BJ (cell line): ENCODE data around the gene OR8B12. TPM values are rescaled to one million over a fixed set of nuclear protein-coding genes. Genes with fewer than 3 reads are reported as not detected.

ENCODE experiments used
- CTCF ChIA-PET: fragments of 350-600 bp; formaldehyde crosslinking; extraction: SDS; loops from one replicate; lab custom pipeline; 2021; ENCODE audit warnings: antibody characterized with exemption, inconsistent platforms; lab: Yijun Ruan, JAX
- POLR2A ChIA-PET: fragments of 300-600 bp; sonication (Branson Sonifier 250); formaldehyde crosslinking; extraction: SDS; loops from one replicate; lab custom pipeline; 2021; ENCODE audit warnings: antibody characterized with exemption; lab: Charles Lee
- DNase-seq: peaks from one replicate; pipeline ENCODE4 v3.0.0-alpha.2; 2011; ENCODE audit warnings: low read depth
- H3K27me3 ChIP-seq: 2 replicates; pipeline ENCODE4 v1.6.0; 2011; ENCODE audit warnings: low read length; ENCODE audit not compliant: control insufficient read depth, insufficient read depth
- H3K36me3 ChIP-seq: 2 replicates; pipeline ENCODE4 v1.5.1; 2011; ENCODE audit warnings: low read length; ENCODE audit not compliant: control insufficient read depth, insufficient read depth
- H3K4me3 ChIP-seq: 2 replicates; pipeline ENCODE4 v1.5.1; 2011; ENCODE audit warnings: low read depth, mild to moderate bottlenecking, control low read depth, low read length
- CTCF ChIP-seq: IDR thresholded peaks from 2 replicates; pipeline ENCODE4 v1.5.1; 2011; ENCODE audit warnings: low read depth, mild to moderate bottlenecking, control low read depth, inconsistent platforms, low read length, moderate library complexity; ENCODE audit not compliant: insufficient read depth
- polyA plus RNA-seq: library from polyadenylated mRNA; depleted of rRNA; stranded (reverse); fragments of >200 nt; gene quantifications from 2 replicates; pipeline ENCODE4 v1.2.3, GENCODE V29; 2011

The OR8B12 gene
- polyA plus RNA-seq, 1 experiment, result not detected

GRCh38 chr11:124570160-124570559, 26.7 kb upstream of the OR8B12 start:
- Histone ChIP-seq H3K36me3 (no peaks in the 10 kb centered on the region), H3K4me3 (no peak overlapping the region), H3K27me3 (no peaks in the 10 kb centered on the region)
- DNase-seq, result no peak
- ChIA-PET POLR2A (no interaction called here), CTCF (no interaction called here)
- TF ChIP-seq CTCF, result no peak

GRCh38 chr11:124569697-124570096, 26.2 kb upstream of the OR8B12 start, which contains the start of gene OR8A1:
OR8A1 (plus strand) TSS chr11:124569997; CDS start chr11:124570120, 123 bp downstream.
- Histone ChIP-seq H3K27me3 (no peaks in the 10 kb centered on the region), H3K4me3 (no peak within 1 kb of the TSS), H3K36me3 (no peaks in the 10 kb centered on the region)
- POLR2A ChIA-PET, result no interaction called here
- DNase-seq, result no peak
- no peak for TF ChIP-seq CTCF
- CTCF ChIA-PET, result no interaction called here

- ChIA-PET CTCF (interaction anchor here (0.9 kb wide), 1 partner anchor 15 kb away, joined by 3 read pairs; no protein-coding TSS in a partner anchor), POLR2A (no interaction called here)
- Histone ChIP-seq H3K27me3 (no peaks in the 10 kb centered on the region), H3K36me3 (no peaks in the 10 kb centered on the region), H3K4me3 (no peak overlapping the region)
- TF ChIP-seq CTCF, result no peak
- no peak for DNase-seq
Measured at GRCh38 chr11:124556828-124557227, 13.4 kb upstream of the OR8B12 start.

DNA sequence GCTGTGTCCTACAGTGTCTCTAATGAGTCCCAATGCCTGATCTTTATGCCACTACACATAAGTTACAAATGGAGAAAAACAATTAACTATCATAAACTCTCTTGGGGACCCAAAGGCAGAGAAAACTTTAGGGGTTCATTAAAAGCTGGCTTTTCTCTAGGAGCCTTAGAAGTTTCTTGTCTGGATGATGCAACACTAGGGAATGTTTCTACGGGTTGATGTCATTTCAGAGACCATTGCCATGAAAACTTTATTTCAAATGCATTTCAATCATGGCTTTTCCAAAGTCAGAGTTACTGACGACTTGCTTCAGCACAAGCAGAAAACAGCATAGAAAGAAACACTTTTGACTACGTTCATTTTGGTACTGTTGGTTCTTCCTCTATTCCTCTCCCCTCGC, 8.5 kb upstream of the OR8B12 start:
- Histone ChIP-seq H3K4me3 (no peak overlapping the region), H3K36me3 (no peaks in the 10 kb centered on the region), H3K27me3 (no peaks in the 10 kb centered on the region)
- CTCF ChIA-PET, result no interaction called here
- DNase-seq, result no peak
- POLR2A ChIA-PET, result no interaction called here
- TF ChIP-seq CTCF, result no peak

DNA sequence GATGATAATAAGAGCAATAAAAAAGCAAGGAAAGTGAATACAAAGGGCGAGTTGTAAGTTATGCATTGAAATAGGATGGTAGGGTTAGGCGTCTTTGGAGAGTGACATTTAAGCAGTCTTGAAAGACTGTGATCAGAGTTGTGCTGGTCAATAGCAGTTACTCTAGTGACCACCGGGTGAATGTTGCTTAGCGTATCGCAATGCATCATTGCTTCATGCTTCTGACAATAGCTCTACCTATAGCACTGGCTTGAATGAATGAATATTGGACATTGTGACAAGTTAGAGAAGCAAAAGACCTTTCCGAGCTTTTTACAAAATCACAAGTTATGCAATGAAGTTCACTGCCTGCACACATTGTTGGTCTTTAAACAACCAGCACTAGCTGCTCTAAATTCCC, 7.7 kb upstream of the OR8B12 start:
- CTCF ChIA-PET, result interaction anchor here (0.7 kb wide), 1 partner anchor 181 kb away, joined by 3 read pairs; no protein-coding TSS in a partner anchor
- POLR2A ChIA-PET, result no interaction called here
- H3K4me3 ChIP-seq, result no peak overlapping the region
- DNase-seq, result no peak
- no peaks in the 10 kb centered on the region for H3K36me3 ChIP-seq
- H3K27me3 ChIP-seq, result no peaks in the 10 kb centered on the region
- TF ChIP-seq CTCF, result no peak
